Measurements from ENCODE around the gene CRB1. TPM values are rescaled to one million over a fixed set of nuclear protein-coding genes. Genes with fewer than 3 reads are reported as not detected.

Gene CRB1
- total RNA-seq, 3 donors from 2014 or later: not detected

GRCh38 chr1:197312163-197312562 lies 44.1 kb downstream of the CRB1 start:
- Mint-ChIP-seq H3K4me3 (no peak overlapping the region), H3K4me1 (ENCODE audit: low read depth) (no peaks in the 10 kb centered on the region), H3K36me3 (ENCODE audit: insufficient read depth) (no peaks in the 10 kb centered on the region), H3K27me3 (ENCODE audit: low read depth) (no peaks in the 10 kb centered on the region), H3K9me3 (no peaks in the 10 kb centered on the region)
- DNase-seq (no peak), ATAC-seq (no peak)

- no peak for DNase-seq
- Mint-ChIP-seq H3K27me3 (ENCODE audit: low read depth) (no peaks in the 10 kb centered on the region), H3K4me3 (no peak overlapping the region), H3K9me3 (no peaks in the 10 kb centered on the region), H3K36me3 (ENCODE audit: insufficient read depth) (no peaks in the 10 kb centered on the region), H3K4me1 (ENCODE audit: low read depth) (no peaks in the 10 kb centered on the region)
- ATAC-seq: no peak
Observed at GRCh38 chr1:197313713-197314112, 45.7 kb downstream of the CRB1 start.

- Mint-ChIP-seq H3K4me1 (ENCODE audit: low read depth) (peaks cover 2% of the 10 kb centered on the region), H3K36me3 (ENCODE audit: insufficient read depth) (no peaks in the 10 kb centered on the region), H3K4me3 (no peak overlapping the region), H3K27me3 (ENCODE audit: low read depth) (no peaks in the 10 kb centered on the region), H3K9me3 (no peaks in the 10 kb centered on the region)
- ATAC-seq (no peak), DNase-seq (no peak)
Observed at GRCh38 chr1:197314682-197315081, 46.6 kb downstream of the CRB1 start.

- ATAC-seq: no peak
- Mint-ChIP-seq H3K27me3 (ENCODE audit: low read depth) (no peaks in the 10 kb centered on the region), H3K4me1 (ENCODE audit: low read depth) (peaks cover 5% of the 10 kb centered on the region), H3K4me3 (no peak overlapping the region), H3K36me3 (ENCODE audit: insufficient read depth) (no peaks in the 10 kb centered on the region), H3K9me3 (no peaks in the 10 kb centered on the region)
- DNase-seq: no peak
Observed at GRCh38 chr1:197319631-197320030, 51.6 kb downstream of the CRB1 start.

GRCh38 chr1:197320991-197321531 lies 53.0 kb downstream of the CRB1 start:
- ATAC-seq (no peak), DNase-seq (no peak)
- Mint-ChIP-seq H3K27me3 (ENCODE audit: low read depth) (no peaks in the 10 kb centered on the region), H3K9me3 (no peaks in the 10 kb centered on the region), H3K4me3 (no peak overlapping the region), H3K4me1 (ENCODE audit: low read depth) (peaks cover 5% of the 10 kb centered on the region), H3K36me3 (ENCODE audit: insufficient read depth) (no peaks in the 10 kb centered on the region)

GRCh38 chr1:197321811-197322210 lies 53.8 kb downstream of the CRB1 start:
- no peak for DNase-seq
- ATAC-seq: no peak
- H3K36me3 Mint-ChIP-seq (ENCODE audit: insufficient read depth): no peaks in the 10 kb centered on the region
- H3K4me1 Mint-ChIP-seq (ENCODE audit: low read depth): peaks cover 5% of the 10 kb centered on the region
- no peak overlapping the region for H3K4me3 Mint-ChIP-seq
- no peaks in the 10 kb centered on the region for H3K27me3 Mint-ChIP-seq (ENCODE audit: low read depth)
- H3K9me3 Mint-ChIP-seq: no peaks in the 10 kb centered on the region

GRCh38 chr1:197327776-197328364 lies 59.8 kb downstream of the CRB1 start:
- Mint-ChIP-seq H3K36me3 (ENCODE audit: insufficient read depth) (no peaks in the 10 kb centered on the region), H3K4me3 (no peak overlapping the region), H3K9me3 (no peaks in the 10 kb centered on the region), H3K4me1 (ENCODE audit: low read depth) (no peaks in the 10 kb centered on the region), H3K27me3 (ENCODE audit: low read depth) (no peaks in the 10 kb centered on the region)
- DNase-seq (no peak), ATAC-seq (no peak)

- ATAC-seq (no peak), DNase-seq (no peak)
- H3K36me3 Mint-ChIP-seq (ENCODE audit: insufficient read depth): no peaks in the 10 kb centered on the region
- H3K4me1 Mint-ChIP-seq (ENCODE audit: low read depth): no peaks in the 10 kb centered on the region
- H3K27me3 Mint-ChIP-seq (ENCODE audit: low read depth): no peaks in the 10 kb centered on the region
- no peaks in the 10 kb centered on the region for H3K9me3 Mint-ChIP-seq
- H3K4me3 Mint-ChIP-seq: no peak overlapping the region
Observed at GRCh38 chr1:197330213-197330612, 62.2 kb downstream of the CRB1 start.

GRCh38 chr1:197331565-197331964 lies 63.5 kb downstream of the CRB1 start:
- Mint-ChIP-seq H3K27me3 (ENCODE audit: low read depth) (no peaks in the 10 kb centered on the region), H3K4me1 (ENCODE audit: low read depth) (peaks cover 3% of the 10 kb centered on the region), H3K36me3 (ENCODE audit: insufficient read depth) (no peaks in the 10 kb centered on the region), H3K4me3 (no peak overlapping the region), H3K9me3 (no peaks in the 10 kb centered on the region)
- ATAC-seq: no peak
- DNase-seq: no peak

GRCh38 chr1:197333041-197333440 lies 65.0 kb downstream of the CRB1 start:
- H3K27me3 Mint-ChIP-seq (ENCODE audit: low read depth): no peaks in the 10 kb centered on the region
- no peaks in the 10 kb centered on the region for H3K9me3 Mint-ChIP-seq
- no peak for DNase-seq
- H3K4me1 Mint-ChIP-seq (ENCODE audit: low read depth): peaks cover 3% of the 10 kb centered on the region
- H3K36me3 Mint-ChIP-seq (ENCODE audit: insufficient read depth): no peaks in the 10 kb centered on the region
- ATAC-seq: no peak
- no peak overlapping the region for H3K4me3 Mint-ChIP-seq

- no peaks in the 10 kb centered on the region for H3K36me3 Mint-ChIP-seq (ENCODE audit: insufficient read depth)
- H3K27me3 Mint-ChIP-seq (ENCODE audit: low read depth): no peaks in the 10 kb centered on the region
- ATAC-seq: no peak
- H3K4me3 Mint-ChIP-seq: no peak overlapping the region
- peaks cover 3% of the 10 kb centered on the region for H3K4me1 Mint-ChIP-seq (ENCODE audit: low read depth)
- H3K9me3 Mint-ChIP-seq: no peaks in the 10 kb centered on the region
- no peak for DNase-seq
Observed at GRCh38 chr1:197336571-197336970, 68.5 kb downstream of the CRB1 start.

- H3K36me3 Mint-ChIP-seq (ENCODE audit: insufficient read depth): no peaks in the 10 kb centered on the region
- no peak overlapping the region for H3K4me3 Mint-ChIP-seq
- peaks cover 3% of the 10 kb centered on the region for H3K27me3 Mint-ChIP-seq (ENCODE audit: low read depth)
- ATAC-seq (no peak), DNase-seq (no peak)
- H3K9me3 Mint-ChIP-seq: no peaks in the 10 kb centered on the region
- H3K4me1 Mint-ChIP-seq (ENCODE audit: low read depth): peaks cover 4% of the 10 kb centered on the region
Observed at GRCh38 chr1:197339106-197340060, 71.3 kb downstream of the CRB1 start.

- H3K4me1 Mint-ChIP-seq (ENCODE audit: low read depth): peaks cover 1% of the 10 kb centered on the region
- ATAC-seq (no peak), DNase-seq (no peak)
- peaks cover 5% of the 10 kb centered on the region for H3K27me3 Mint-ChIP-seq (ENCODE audit: low read depth)
- H3K4me3 Mint-ChIP-seq: no peak overlapping the region
- H3K36me3 Mint-ChIP-seq (ENCODE audit: insufficient read depth): no peaks in the 10 kb centered on the region
- no peaks in the 10 kb centered on the region for H3K9me3 Mint-ChIP-seq
Observed at GRCh38 chr1:197341626-197342025, 73.6 kb downstream of the CRB1 start.

- DNase-seq (no peak), ATAC-seq (no peak)
- H3K4me3 Mint-ChIP-seq: no peak overlapping the region
- peaks cover 5% of the 10 kb centered on the region for H3K27me3 Mint-ChIP-seq (ENCODE audit: low read depth)
- no peaks in the 10 kb centered on the region for H3K9me3 Mint-ChIP-seq
- H3K36me3 Mint-ChIP-seq (ENCODE audit: insufficient read depth): no peaks in the 10 kb centered on the region
- H3K4me1 Mint-ChIP-seq (ENCODE audit: low read depth): peaks cover 1% of the 10 kb centered on the region
Observed at GRCh38 chr1:197342044-197342565, 74.1 kb downstream of the CRB1 start.
